Measurements from ENCODE around the gene SERF1B.
"Not testable (repeated sequence)": the region's sequence is repeated elsewhere in the genome, so short reads cannot be mapped to it uniquely, and the experiment has no call there.

DNA sequence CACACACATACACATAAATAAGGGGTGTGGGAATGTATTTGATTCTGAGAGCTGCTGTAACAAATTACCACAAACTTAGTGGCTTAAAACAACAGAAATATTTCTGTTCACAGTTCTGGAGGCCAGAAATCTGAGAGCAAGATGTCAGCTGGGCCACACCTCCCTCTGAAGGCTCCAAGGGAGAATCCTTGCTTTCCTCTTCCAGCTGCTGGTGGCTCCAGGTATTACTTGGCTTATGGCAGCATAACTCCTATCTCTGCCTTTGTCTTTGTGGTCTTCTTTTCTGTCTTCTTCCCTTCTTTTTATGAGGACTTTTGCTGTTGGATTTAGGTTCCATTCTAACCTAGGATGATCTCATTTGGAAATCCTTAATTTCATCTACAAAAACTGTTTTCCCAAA, 16.4 kb downstream of the SERF1B start:
- not testable (repeated sequence) for TF ChIP-seq SP1 (IDR thresholded peaks at IDR 0.05); FOXM1 (IDR thresholded peaks at IDR 0.05; ENCODE audit: borderline replicate concordance); FOXA1 (IDR thresholded peaks at IDR 0.05); L3MBTL2 (conservative IDR thresholded peaks at IDR 0.05); ARNT (IDR thresholded peaks at IDR 0.05); SUZ12 (IDR thresholded peaks at IDR 0.05); ZNF384 (IDR thresholded peaks at IDR 0.05); FOXK2 (IDR thresholded peaks at IDR 0.05)
